IPS DF 6.9 (cell line): ENCODE measurements around the gene SLC25A30.

Experiments
- DNase-seq: peaks from one replicate; pipeline ENCODE4 v3.0.0-alpha.2; 2013; ENCODE audit warnings: low read depth, low spot score
- H3K27ac ChIP-seq: one replicate; pipeline ENCODE4 v1.5.1; 2013; ENCODE audit warnings: low read length, control low read depth
- H3K27me3 ChIP-seq: 2 replicates; pipeline ENCODE4 v1.6.1; 2013; ENCODE audit warnings: mild to moderate bottlenecking, low read length; ENCODE audit not compliant: control insufficient read depth, insufficient read depth
- H3K36me3 ChIP-seq: 2 replicates; pipeline ENCODE4 v1.6.1; 2013; ENCODE audit warnings: low read length; ENCODE audit not compliant: control insufficient read depth, insufficient read depth
- H3K4me1 ChIP-seq: 2 replicates; pipeline ENCODE4 v1.6.1; 2013; ENCODE audit warnings: low read length; ENCODE audit not compliant: control insufficient read depth, insufficient read depth
- H3K4me3 ChIP-seq: 2 replicates; pipeline ENCODE4 v1.5.1; 2013; ENCODE audit warnings: mild to moderate bottlenecking, low read length
- H3K9me3 ChIP-seq: 2 replicates; pipeline ENCODE4 v1.6.1; 2013; ENCODE audit warnings: low read length, inconsistent platforms; ENCODE audit not compliant: control insufficient read depth, insufficient read depth
- WGBS: extraction: QIAGEN DNeasy Blood & Tissue Kit; methylation state at CpG from one replicate; pipeline ENCODE4 v1.1.7; 2013; ENCODE audit warnings: mixed read lengths, missing lambda C conversion rate; ENCODE audit not compliant: insufficient read length, insufficient coverage; 5-methylcytosine and 5-hydroxymethylcytosine counted together

The SLC25A30 gene

DNA sequence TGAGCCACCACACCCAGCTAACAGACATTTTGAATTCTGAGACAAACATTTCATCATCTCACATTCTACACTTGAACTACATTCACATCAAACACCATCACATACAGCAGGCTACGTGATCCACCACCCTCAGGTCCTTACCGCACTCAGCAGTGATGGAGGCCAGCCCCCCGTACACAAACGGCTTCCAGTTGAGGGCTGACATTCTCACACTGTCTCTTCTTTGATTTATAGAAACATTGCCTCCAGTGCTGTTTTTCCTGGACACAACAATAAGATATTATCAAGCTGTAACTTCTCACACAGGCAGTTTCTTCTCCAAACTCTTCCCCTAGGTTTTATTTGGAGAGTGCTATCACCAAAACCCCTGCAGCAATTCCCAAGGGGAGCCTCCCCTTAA lies 7.0 kb downstream of the SLC25A30 start:
- no peak for DNase-seq
- Histone ChIP-seq H3K4me3 (no peak overlapping the region), H3K9me3 (no peaks in the 10 kb centered on the region), H3K27me3 (no peaks in the 10 kb centered on the region), H3K36me3 (no peaks in the 10 kb centered on the region), H3K27ac (no peak overlapping the region), H3K4me1 (no peaks in the 10 kb centered on the region)
- 100% methylated on average over 1 of the region's 4 CpGs for WGBS

DNA sequence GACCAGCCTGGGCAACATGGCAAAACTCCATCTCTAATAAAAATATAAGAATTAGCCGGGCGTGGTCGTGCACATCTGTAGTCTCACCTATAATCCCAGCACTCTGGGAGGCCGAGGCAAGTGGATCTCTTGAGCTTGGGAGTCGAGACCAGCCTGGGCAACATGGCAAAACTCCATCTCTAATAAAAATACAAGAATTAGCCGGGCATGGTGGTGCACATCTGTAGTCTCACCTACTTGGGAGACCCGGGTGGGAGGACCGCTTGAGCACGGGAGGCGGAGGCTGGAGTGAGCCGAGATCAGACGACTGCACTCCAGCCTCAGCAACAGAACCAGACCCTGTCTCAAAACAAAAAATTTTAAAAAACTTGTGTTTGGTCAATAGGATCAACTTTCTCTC lies 7.7 kb downstream of the SLC25A30 start:
- Histone ChIP-seq H3K27me3 (no peaks in the 10 kb centered on the region), H3K36me3 (no peaks in the 10 kb centered on the region), H3K27ac (no peak overlapping the region), H3K9me3 (no peaks in the 10 kb centered on the region), H3K4me3 (no peak overlapping the region), H3K4me1 (no peaks in the 10 kb centered on the region)
- no CpG with 5 or more reads among the region's 12 CpGs for WGBS
- no peak for DNase-seq

DNA sequence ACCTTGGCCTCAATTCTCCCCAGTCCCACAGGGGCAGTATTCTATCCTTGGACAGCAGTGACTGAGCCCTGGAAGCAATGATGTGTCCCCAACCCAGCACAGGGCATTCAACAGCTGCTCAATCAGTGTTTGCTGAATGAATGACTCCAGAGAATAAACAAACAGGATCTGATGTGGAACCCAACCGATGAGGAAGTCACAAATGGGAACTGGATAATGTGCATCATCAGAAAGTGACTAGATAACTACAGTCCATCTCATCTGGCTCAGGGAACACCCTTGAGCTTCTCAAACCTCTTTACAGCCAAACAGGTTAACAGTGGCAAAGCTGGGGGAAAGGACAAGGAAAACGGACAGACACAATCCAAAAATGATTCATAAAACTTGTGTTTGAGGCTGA lies 8.2 kb downstream of the SLC25A30 start:
- no peaks in the 10 kb centered on the region for H3K9me3 ChIP-seq
- DNase-seq, result no peak
- no CpG with 5 or more reads among the region's 2 CpGs for WGBS
- no peak overlapping the region for H3K27ac ChIP-seq
- no peaks in the 10 kb centered on the region for H3K36me3 ChIP-seq
- no peaks in the 10 kb centered on the region for H3K4me1 ChIP-seq
- no peak overlapping the region for H3K4me3 ChIP-seq
- no peaks in the 10 kb centered on the region for H3K27me3 ChIP-seq

DNA sequence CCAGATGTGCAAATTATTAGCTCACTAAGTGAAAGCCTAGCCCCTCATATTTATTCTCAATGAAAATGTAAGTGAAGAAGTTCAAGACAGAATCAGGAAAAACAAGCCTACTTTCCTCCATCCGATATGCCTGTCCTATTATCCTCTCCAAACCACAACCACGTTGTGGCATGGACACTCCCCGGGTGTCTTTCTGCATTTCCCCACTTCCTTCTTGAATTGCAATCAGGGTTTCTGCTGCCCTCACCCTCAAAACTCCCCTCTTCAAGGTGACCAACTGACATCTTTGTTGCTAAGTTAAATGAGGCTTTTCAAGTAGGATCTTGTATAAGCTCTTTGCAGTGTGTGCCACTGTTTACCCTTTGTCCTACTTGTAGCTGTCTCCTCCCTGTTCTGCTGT lies 11.8 kb downstream of the SLC25A30 start:
- no CpG with 5 or more reads among the region's 3 CpGs for WGBS
- H3K9me3 ChIP-seq, result no peaks in the 10 kb centered on the region
- no peak overlapping the region for H3K27ac ChIP-seq
- no peaks in the 10 kb centered on the region for H3K27me3 ChIP-seq
- no peak for DNase-seq
- H3K4me1 ChIP-seq, result no peaks in the 10 kb centered on the region
- no peak overlapping the region for H3K4me3 ChIP-seq
- H3K36me3 ChIP-seq, result no peaks in the 10 kb centered on the region

DNA sequence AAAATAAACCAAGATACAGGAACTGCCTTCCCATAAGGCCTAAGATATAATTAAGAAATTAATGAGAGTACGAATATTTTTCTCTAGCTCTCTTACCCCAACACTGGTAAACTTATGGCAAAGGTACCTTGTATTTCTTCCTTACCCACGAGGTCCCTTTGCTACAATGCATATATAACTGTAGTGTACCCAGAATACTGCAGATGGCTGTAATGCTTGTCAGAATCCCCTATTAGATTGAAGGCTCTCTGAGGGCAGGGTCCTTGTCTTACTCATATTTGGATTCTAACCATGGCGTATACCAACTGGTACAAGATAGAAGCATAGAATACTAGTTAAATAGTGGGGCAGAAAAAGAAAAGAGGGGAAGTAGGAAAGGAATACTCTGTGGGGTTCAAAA lies 15.1 kb downstream of the SLC25A30 start:
- H3K4me1 ChIP-seq, result no peaks in the 10 kb centered on the region
- no peak overlapping the region for H3K27ac ChIP-seq
- no peaks in the 10 kb centered on the region for H3K27me3 ChIP-seq
- H3K9me3 ChIP-seq, result no peaks in the 10 kb centered on the region
- DNase-seq, result no peak
- no CpG with 5 or more reads among the region's 3 CpGs for WGBS
- H3K36me3 ChIP-seq, result no peaks in the 10 kb centered on the region
- H3K4me3 ChIP-seq, result no peak overlapping the region

DNA sequence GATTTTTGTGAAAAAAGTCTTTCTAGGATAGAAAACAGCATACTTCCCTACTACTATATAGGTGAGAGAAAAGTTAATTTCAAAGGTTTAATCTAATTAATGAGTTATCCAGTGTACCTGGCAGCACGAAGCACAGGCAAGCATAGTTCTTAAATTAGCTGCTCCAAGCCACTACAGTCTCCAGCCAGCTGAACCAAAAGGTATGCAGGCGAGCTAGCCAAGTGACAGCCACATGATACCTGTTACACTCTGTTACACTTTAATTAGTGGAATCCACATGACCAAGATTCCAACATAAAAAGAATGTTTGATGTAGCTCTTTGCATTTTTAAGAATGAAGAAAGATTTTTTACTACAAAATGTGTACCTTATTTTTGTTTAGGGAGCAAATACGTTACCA lies 15.5 kb downstream of the SLC25A30 start:
- Histone ChIP-seq H3K27ac (no peak overlapping the region), H3K4me3 (no peak overlapping the region), H3K27me3 (no peaks in the 10 kb centered on the region), H3K36me3 (no peaks in the 10 kb centered on the region), H3K4me1 (no peaks in the 10 kb centered on the region), H3K9me3 (no peaks in the 10 kb centered on the region; the same call in 1 of the 2 replicates)
- no peak for DNase-seq
- WGBS, result no CpG with 5 or more reads among the region's 3 CpGs

DNA sequence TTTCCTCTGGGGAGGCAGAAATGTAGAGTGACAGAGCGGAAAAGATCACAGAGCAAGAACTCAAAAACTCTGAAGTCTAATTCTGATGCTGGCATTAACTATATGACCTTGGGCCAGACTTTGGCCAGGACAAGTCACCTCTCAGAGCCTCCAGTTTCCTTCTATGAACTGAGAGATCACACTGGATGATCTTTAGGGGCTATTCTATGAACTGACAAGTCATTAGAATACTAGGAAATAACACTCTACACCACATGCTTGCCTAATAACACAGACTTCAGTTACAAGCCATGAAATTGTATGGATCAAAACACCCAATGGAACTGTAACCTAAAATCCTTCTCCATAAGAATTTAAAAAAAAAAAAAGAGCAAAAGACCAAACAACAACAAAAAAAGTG lies 16.9 kb downstream of the SLC25A30 start:
- no CpG with 5 or more reads among the region's 1 CpG for WGBS
- Histone ChIP-seq H3K9me3 (no peaks in the 10 kb centered on the region; the same call in 1 of the 2 replicates), H3K27ac (no peak overlapping the region), H3K4me3 (no peak overlapping the region), H3K4me1 (no peaks in the 10 kb centered on the region), H3K36me3 (no peaks in the 10 kb centered on the region), H3K27me3 (no peaks in the 10 kb centered on the region)
- DNase-seq, result no peak

DNA sequence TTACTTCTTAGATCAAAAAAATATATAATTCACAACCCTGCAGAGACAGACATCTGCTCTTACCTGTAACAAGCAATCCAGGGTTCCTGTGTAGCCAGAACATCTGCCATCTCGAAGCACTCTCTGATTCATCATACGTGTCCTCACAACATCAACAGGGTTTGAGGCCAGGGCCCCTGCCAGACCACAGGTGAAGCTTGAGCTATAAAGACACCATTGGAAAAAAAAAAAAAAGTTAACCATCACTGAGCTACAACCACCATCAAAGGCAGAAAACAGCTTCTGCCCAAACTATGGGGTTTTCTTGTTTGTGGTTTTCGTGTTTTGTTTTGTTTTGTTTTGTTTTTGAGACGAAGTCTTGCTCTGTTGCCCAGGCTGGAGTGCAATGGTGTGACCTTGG lies 19.3 kb downstream of the SLC25A30 start:
- H3K4me1 ChIP-seq, result no peaks in the 10 kb centered on the region
- no peaks in the 10 kb centered on the region; the same call in 1 of the 2 replicates for H3K9me3 ChIP-seq
- H3K27ac ChIP-seq, result no peak overlapping the region
- H3K4me3 ChIP-seq, result no peak overlapping the region
- no peak for DNase-seq
- no peaks in the 10 kb centered on the region for H3K36me3 ChIP-seq
- no CpG with 5 or more reads among the region's 4 CpGs for WGBS
- H3K27me3 ChIP-seq, result no peaks in the 10 kb centered on the region

DNA sequence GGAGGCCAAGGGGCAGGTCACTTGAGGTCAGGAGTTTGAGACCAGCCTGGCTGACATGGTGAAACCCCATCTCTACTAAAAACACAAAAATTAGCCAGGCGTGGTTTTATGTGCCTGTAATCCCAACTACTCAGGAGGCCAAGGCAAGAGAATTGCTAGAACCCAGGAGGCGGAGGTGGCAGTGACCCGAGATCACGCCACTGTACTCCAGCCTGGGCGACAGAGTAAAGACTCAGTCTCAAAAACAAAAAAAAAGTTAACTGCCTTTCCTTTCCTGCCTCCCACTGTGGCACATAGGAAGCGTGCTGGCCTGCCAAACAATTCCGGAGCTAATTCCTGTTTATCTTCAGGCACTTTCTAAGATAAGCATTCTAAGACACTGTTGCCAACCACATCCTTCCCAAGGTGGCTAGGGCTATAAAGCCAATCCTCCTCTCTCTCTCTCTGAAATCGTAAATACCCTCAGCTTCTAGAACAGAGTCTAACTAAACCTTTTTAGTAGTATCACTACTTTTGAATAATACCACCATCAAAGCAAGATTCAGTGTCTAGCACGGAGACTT lies 21.6 kb downstream of the SLC25A30 start:
- Histone ChIP-seq H3K4me3 (no peak overlapping the region), H3K36me3 (no peaks in the 10 kb centered on the region), H3K4me1 (no peaks in the 10 kb centered on the region), H3K27me3 (no peaks in the 10 kb centered on the region), H3K27ac (no peak overlapping the region), H3K9me3 (no peaks in the 10 kb centered on the region; the same call in 1 of the 2 replicates)
- WGBS, result no CpG with 5 or more reads among the region's 9 CpGs
- no peak for DNase-seq

DNA sequence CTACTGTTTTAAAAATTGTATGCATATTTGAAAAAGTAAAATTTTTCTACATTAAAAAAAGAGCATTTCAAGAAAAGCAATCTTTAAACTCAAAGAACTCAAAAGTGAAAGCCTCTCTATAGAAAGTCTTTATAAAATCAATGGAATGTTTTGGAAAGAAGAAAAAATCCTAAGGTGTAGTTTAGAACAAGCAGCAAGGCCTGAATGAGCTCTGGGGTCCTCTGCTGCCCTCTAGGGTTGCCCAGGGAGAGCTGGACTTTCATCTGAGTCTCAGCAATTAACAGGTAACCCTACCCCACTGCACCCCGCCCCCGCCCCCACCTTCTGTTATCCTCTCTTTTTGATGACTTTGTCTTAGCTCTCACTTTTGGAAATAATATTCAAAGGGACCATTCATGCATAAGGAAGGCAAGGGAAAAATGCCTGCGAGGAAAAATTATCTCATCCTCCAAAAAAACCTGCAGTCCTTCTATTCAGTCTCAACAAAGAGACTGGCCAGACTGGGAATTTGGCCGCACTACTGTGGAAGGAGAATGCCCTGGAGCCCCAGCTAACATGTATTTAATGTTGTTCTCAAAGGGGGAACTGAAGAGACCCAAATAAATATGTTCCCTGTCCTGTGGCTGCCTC lies 24.1 kb downstream of the SLC25A30 start:
- Histone ChIP-seq H3K4me1 (no peaks in the 10 kb centered on the region), H3K36me3 (no peaks in the 10 kb centered on the region), H3K4me3 (no peak overlapping the region), H3K9me3 (no peaks in the 10 kb centered on the region; the same call in 1 of the 2 replicates), H3K27me3 (no peaks in the 10 kb centered on the region), H3K27ac (no peak overlapping the region)
- DNase-seq, result no peak
- no CpG with 5 or more reads among the region's 4 CpGs for WGBS

DNA sequence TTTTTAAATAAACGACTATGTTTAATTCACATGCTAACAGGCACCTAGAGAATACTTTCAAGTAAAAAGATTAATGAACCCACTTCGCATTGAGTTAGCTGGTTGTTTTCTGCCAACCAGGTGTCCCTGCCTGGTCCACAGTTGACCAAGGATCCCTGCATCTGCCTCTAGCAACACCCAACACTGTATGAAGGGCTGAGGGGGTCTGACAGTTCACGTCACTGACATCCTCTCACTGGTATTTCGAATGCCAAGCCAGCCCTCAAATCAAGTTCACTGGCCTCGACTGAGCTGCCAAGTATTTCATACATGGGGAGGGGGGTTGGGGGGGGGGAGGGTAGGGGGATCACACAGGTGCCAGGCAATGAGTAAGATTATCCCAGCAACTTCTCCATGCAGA lies 25.4 kb downstream of the SLC25A30 start:
- Histone ChIP-seq H3K4me1 (no peaks in the 10 kb centered on the region), H3K4me3 (no peak overlapping the region), H3K36me3 (no peaks in the 10 kb centered on the region), H3K27me3 (0 out of 2 replicates have a peak, but pooled peaks cover 1% of the 10 kb centered on the region), H3K27ac (no peak overlapping the region), H3K9me3 (no peaks in the 10 kb centered on the region; the same call in 1 of the 2 replicates)
- no CpG with 5 or more reads among the region's 5 CpGs for WGBS
- DNase-seq, result no peak
